Activated T-cell treated with anti-CD3 and anti-CD28 coated beads, Interleukin-2, amount 50 U/mL, for 72 hours (primary cell): ENCODE data around the gene CD300LG. TPM values are rescaled to one million over a fixed set of nuclear protein-coding genes. Genes with fewer than 3 reads are reported as not detected.
A peak's percentile ranks its signal among the peaks of the same experiment; 100 is the strongest.

Experiments used
- ATAC-seq, 2 donors: fragments of 150-1000 bp; cut with Tn5 transposase; replicated peaks in 1 of 2; 2 replicates each; pipeline ENCODE4 v1.10.0; 2021; ENCODE audit warnings: moderate library complexity in 2 of 2, mild to moderate bottlenecking in 1 of 2
- DNase-seq, 2 donors: peaks; one replicate each; pipeline ENCODE4 v3.0.0; 2021 to 2022; ENCODE audit warnings: mixed read lengths in 1 of 2
- H3K27ac Mint-ChIP-seq: one replicate; pipeline ENCODE4 v1.8.0; 2022; ENCODE audit warnings: mild to moderate bottlenecking, moderate library complexity, mixed read lengths
- H3K27me3 Mint-ChIP-seq: one replicate; pipeline ENCODE4 v1.8.0; 2022; ENCODE audit warnings: low read depth, mixed read lengths
- H3K36me3 Mint-ChIP-seq, 2 donors: one replicate each; pipeline ENCODE4 v1.8.0; 2022; ENCODE audit warnings: mixed read lengths in 2 of 2, mild to moderate bottlenecking in 1 of 2; ENCODE audit not compliant: insufficient read depth in 2 of 2
- H3K4me1 Mint-ChIP-seq: one replicate; pipeline ENCODE4 v1.8.0; 2022; ENCODE audit warnings: low read depth, mixed read lengths
- H3K4me3 Mint-ChIP-seq, 2 donors: one replicate each; pipeline ENCODE4 v1.8.0; 2022; ENCODE audit warnings: mild to moderate bottlenecking in 2 of 2, mixed read lengths in 2 of 2, moderate library complexity in 2 of 2
- H3K9me3 Mint-ChIP-seq, 2 donors: one replicate each; pipeline ENCODE4 v1.8.0; 2022; ENCODE audit warnings: mixed read lengths in 2 of 2
- total RNA-seq, 2 donors: library from RNA; stranded (reverse); gene quantifications; one replicate each; pipeline ENCODE4 v1.2.3, GENCODE V29; 2022

The CD300LG gene
- total RNA-seq, 2 donors from 2014 or later = not detected

GRCh38 chr17:43900858-43901754 lies 54.1 kb downstream of the CD300LG start:
- DNase-seq (no peak), ATAC-seq (peak in 1 of 2 donors; percentile 3)
- peak overlapping the region; percentile 64 to 79 for H3K4me3 Mint-ChIP-seq
- H3K36me3 Mint-ChIP-seq = no peaks in the 10 kb centered on the region
- H3K27me3 Mint-ChIP-seq = peaks cover 30% of the 10 kb centered on the region
- H3K27ac Mint-ChIP-seq = no peak overlapping the region
- peaks cover 15% of the 10 kb centered on the region for H3K4me1 Mint-ChIP-seq
- H3K9me3 Mint-ChIP-seq = no peaks in the 10 kb centered on the region

GRCh38 chr17:43901861-43902589 lies 55.0 kb downstream of the CD300LG start:
- Mint-ChIP-seq H3K9me3 (no peaks in the 10 kb centered on the region), H3K36me3 (no peaks in the 10 kb centered on the region), H3K27me3 (peaks cover 39% of the 10 kb centered on the region), H3K4me3 (no peak overlapping the region), H3K4me1 (peaks cover 20% of the 10 kb centered on the region), H3K27ac (no peak overlapping the region)
- no peak for ATAC-seq
- no peak for DNase-seq

- Mint-ChIP-seq H3K4me1 (peaks cover 18% of the 10 kb centered on the region), H3K27me3 (peaks cover 37% of the 10 kb centered on the region), H3K27ac (no peak overlapping the region), H3K9me3 (no peaks in the 10 kb centered on the region), H3K4me3 (no peak overlapping the region), H3K36me3 (no peaks in the 10 kb centered on the region)
- DNase-seq (no peak), ATAC-seq (no peak)
Observed at GRCh38 chr17:43905400-43905984, 58.5 kb downstream of the CD300LG start.

GRCh38 chr17:43905985-43906852 lies 59.2 kb downstream of the CD300LG start:
- Mint-ChIP-seq H3K27me3 (peaks cover 33% of the 10 kb centered on the region), H3K36me3 (no peaks in the 10 kb centered on the region), H3K4me1 (peaks cover 11% of the 10 kb centered on the region), H3K27ac (no peak overlapping the region), H3K9me3 (no peaks in the 10 kb centered on the region), H3K4me3 (peak overlapping the region; percentile 84 to 88)
- DNase-seq = peak; percentile 67 to 69
- peak; percentile 58 to 70 for ATAC-seq

GRCh38 chr17:43906951-43907424 lies 60.0 kb downstream of the CD300LG start:
- H3K4me3 Mint-ChIP-seq = peak overlapping the region; percentile 84 to 88
- H3K9me3 Mint-ChIP-seq = no peaks in the 10 kb centered on the region
- ATAC-seq (peak; percentile 14 to 32), DNase-seq (peak in 1 of 2 donors; percentile 9)
- H3K4me1 Mint-ChIP-seq = peaks cover 6% of the 10 kb centered on the region
- no peak overlapping the region for H3K27ac Mint-ChIP-seq
- no peaks in the 10 kb centered on the region for H3K36me3 Mint-ChIP-seq
- H3K27me3 Mint-ChIP-seq = peaks cover 30% of the 10 kb centered on the region

GRCh38 chr17:43907425-43907981 lies 60.5 kb downstream of the CD300LG start, which contains the start of gene MPP2:
Gene MPP2 (minus strand): TSS chr17:43907536. CDS start chr17:43904460, 3,076 bp downstream.
- peak; percentile 71 to 78 for DNase-seq
- no peaks in the 10 kb centered on the region for H3K36me3 Mint-ChIP-seq
- no peaks in the 10 kb centered on the region for H3K9me3 Mint-ChIP-seq
- no peak within 1 kb of the TSS for H3K27ac Mint-ChIP-seq
- ATAC-seq = peak; percentile 72 to 76
- peaks cover 30% of the 10 kb centered on the region for H3K27me3 Mint-ChIP-seq
- peaks cover 6% of the 10 kb centered on the region for H3K4me1 Mint-ChIP-seq
- peak within 1 kb of the TSS; percentile 84 to 88 for H3K4me3 Mint-ChIP-seq

- Mint-ChIP-seq H3K27ac (no peak overlapping the region), H3K4me3 (peak overlapping the region; percentile 84 to 88), H3K9me3 (no peaks in the 10 kb centered on the region), H3K36me3 (no peaks in the 10 kb centered on the region), H3K27me3 (peaks cover 30% of the 10 kb centered on the region), H3K4me1 (peaks cover 6% of the 10 kb centered on the region)
- ATAC-seq (peak; percentile 66 to 70), DNase-seq (peak; percentile 55 to 67)
Observed at GRCh38 chr17:43907998-43908721, 61.2 kb downstream of the CD300LG start.

GRCh38 chr17:43909537-43910231 lies 62.7 kb downstream of the CD300LG start:
- peaks cover 6% of the 10 kb centered on the region for H3K4me1 Mint-ChIP-seq
- H3K27ac Mint-ChIP-seq = no peak overlapping the region
- no peaks in the 10 kb centered on the region for H3K36me3 Mint-ChIP-seq
- H3K27me3 Mint-ChIP-seq = peaks cover 24% of the 10 kb centered on the region
- ATAC-seq = no peak
- H3K9me3 Mint-ChIP-seq = no peaks in the 10 kb centered on the region
- no peak overlapping the region for H3K4me3 Mint-ChIP-seq
- DNase-seq = no peak

- H3K27ac Mint-ChIP-seq = no peak overlapping the region
- no peak for ATAC-seq
- peaks cover 7% of the 10 kb centered on the region for H3K27me3 Mint-ChIP-seq
- H3K9me3 Mint-ChIP-seq = no peaks in the 10 kb centered on the region
- no peak overlapping the region for H3K4me3 Mint-ChIP-seq
- H3K36me3 Mint-ChIP-seq = no peaks in the 10 kb centered on the region
- no peak for DNase-seq
- peaks cover 6% of the 10 kb centered on the region for H3K4me1 Mint-ChIP-seq
Observed at GRCh38 chr17:43911904-43912303, 64.9 kb downstream of the CD300LG start.

- H3K4me3 Mint-ChIP-seq = no peak overlapping the region
- H3K36me3 Mint-ChIP-seq = no peaks in the 10 kb centered on the region
- H3K27me3 Mint-ChIP-seq = peaks cover 5% of the 10 kb centered on the region
- H3K4me1 Mint-ChIP-seq = peaks cover 14% of the 10 kb centered on the region
- DNase-seq (no peak), ATAC-seq (no peak)
- H3K9me3 Mint-ChIP-seq = no peaks in the 10 kb centered on the region
- H3K27ac Mint-ChIP-seq = no peak overlapping the region
Observed at GRCh38 chr17:43912635-43913304, 65.8 kb downstream of the CD300LG start.
